WI38 (cell line): ENCODE data around the gene RPS26.

ENCODE experiments used
- H3K4me3 ChIP-seq: 2 replicates; pipeline ENCODE4 v1.5.1; 2011; ENCODE audit warnings: low read depth, mild to moderate bottlenecking, control low read depth, low read length
- TF ChIP-seq, protein P1 (sequence below): IDR thresholded peaks from 2 replicates; pipeline ENCODE4 v1.5.1; 2012; ENCODE audit warnings: low read depth, mild to moderate bottlenecking, control low read depth, low read length

RPS26 gene

DNA sequence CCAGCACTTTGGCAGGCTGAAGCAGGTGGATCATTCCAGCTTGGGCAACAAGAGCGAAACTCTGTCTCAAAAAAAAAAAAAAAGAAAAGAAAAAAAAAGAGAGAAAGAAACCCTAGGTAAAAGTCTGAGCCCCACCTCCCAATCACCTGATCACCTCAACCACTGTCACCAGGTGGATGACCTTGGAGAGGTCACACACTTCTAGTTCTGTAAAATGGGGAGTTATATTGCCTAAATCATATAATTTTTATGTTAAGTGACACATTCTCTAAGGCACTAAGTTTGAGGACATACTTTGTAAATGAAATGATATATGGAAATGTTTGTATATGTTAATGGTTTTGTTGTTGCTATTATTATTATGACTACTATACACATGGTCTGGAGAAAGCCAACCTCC is 36.7 kb downstream of the RPS26 start:
- TF ChIP-seq, protein P1, sequence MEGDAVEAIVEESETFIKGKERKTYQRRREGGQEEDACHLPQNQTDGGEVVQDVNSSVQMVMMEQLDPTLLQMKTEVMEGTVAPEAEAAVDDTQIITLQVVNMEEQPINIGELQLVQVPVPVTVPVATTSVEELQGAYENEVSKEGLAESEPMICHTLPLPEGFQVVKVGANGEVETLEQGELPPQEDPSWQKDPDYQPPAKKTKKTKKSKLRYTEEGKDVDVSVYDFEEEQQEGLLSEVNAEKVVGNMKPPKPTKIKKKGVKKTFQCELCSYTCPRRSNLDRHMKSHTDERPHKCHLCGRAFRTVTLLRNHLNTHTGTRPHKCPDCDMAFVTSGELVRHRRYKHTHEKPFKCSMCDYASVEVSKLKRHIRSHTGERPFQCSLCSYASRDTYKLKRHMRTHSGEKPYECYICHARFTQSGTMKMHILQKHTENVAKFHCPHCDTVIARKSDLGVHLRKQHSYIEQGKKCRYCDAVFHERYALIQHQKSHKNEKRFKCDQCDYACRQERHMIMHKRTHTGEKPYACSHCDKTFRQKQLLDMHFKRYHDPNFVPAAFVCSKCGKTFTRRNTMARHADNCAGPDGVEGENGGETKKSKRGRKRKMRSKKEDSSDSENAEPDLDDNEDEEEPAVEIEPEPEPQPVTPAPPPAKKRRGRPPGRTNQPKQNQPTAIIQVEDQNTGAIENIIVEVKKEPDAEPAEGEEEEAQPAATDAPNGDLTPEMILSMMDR, result no peak
- H3K4me3 ChIP-seq, result no peak overlapping the region

DNA sequence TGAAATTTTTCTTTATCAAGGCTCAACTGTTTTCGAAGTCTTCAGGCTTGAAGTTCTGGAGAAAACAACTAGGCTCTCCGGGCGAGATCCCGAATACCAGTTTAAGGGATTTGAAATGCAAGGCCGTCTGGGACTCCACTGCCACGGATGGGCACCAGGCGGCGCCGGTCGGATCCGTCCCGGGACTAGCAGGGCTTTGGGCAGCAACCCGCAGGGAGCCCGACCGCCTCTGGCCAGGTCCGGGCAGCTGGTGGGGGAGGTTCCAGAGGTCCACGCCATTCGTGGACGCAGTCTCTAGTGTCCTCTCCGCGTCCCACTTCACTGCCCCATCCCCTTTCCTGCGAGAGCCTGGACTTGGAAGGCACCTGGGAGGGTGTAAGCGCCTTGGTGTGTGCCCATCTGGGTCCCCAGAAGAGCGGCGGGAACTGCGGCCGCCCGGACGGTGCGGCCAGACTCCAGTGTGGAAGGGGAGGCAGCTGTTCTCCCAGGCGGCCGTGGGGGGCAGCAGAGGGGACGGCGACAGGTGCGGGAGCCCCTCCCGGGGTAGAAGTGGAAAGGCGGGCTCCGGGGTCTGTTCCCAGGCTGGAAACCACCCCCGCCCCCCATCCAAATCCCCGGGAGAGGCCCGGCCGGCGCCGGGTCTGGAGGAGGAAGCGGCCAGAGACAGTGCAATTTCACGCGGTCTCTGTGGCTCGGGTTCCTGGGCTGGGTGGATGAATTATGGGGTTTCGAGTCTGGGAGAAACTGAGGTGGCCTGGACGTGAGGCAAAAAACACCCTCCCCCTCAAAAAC is 37.4 kb downstream of the RPS26 start:
- TF ChIP-seq, protein P1, result peak; percentile 86
- H3K4me3 ChIP-seq, result peak overlapping the region; percentile 70

DNA sequence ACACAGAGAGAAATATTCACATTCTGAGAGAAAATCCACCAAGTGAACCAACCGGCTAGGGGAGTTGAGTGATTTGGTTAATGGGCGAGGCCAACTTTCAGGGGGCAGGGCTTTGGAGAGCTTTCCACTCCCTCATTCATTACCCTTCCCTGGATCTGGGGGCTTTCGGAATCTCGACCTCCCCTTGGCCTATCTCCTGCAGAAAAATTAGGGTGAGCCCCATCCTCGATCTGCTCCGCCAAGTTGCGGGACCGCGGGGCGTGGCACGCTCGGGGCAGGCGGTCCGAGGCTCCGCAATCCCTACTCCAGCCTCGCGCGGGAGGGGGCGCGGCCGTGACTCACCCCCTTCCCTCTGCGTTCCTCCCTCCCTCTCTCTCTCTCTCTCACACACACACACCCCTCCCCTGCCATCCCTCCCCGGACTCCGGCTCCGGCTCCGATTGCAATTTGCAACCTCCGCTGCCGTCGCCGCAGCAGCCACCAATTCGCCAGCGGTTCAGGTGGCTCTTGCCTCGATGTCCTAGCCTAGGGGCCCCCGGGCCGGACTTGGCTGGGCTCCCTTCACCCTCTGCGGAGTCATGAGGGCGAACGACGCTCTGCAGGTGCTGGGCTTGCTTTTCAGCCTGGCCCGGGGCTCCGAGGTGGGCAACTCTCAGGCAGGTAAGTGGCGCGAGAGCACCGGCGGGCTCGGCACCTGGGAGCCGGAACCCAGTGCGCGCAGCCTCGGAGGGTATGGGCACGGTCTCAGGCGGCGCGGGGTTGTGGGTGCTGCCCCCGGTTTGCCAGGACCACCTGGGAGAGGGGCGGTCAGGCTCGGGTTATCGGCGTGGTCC is 38.2 kb downstream of the RPS26 start, which contains the start of gene ERBB3:
TSS of gene ERBB3 (plus strand) at position 443 of the 833 bp plus-strand sequence. CDS start at position 579, 136 bp downstream.
- TF ChIP-seq, protein P1, result no peak
- H3K4me3 ChIP-seq, result peak within 1 kb of the TSS; percentile 70

DNA sequence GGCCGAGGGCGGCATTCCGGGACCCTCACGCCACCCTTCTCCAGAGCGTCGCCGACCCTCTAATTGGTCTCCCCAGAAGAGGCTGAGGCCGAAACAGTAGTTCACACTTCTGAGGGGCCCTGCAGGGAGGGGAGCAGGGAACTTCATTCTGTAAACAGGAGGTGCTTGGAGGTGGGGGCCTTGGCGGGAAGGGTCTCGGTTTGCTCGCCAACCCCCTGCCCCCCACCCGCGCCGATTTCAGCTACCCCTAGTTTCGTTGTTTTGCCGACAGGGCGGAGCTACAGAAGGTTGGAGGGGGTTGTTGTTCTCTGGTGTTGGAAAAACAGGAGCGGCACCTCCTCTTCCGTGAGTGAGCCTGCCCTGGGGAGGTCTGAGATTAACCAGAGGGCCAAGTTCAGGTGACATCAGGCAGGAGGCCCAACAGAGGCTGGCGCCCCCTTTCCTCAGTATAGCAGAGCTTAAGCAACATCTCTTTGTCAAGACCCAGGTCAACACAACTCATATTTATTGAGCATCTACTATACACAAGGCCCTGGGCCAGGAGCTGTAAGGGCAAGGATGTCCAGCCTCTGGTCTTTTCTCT is 38.9 kb downstream of the RPS26 start:
- peak overlapping the region; percentile 70 for H3K4me3 ChIP-seq
- TF ChIP-seq, protein P1, result no peak

DNA sequence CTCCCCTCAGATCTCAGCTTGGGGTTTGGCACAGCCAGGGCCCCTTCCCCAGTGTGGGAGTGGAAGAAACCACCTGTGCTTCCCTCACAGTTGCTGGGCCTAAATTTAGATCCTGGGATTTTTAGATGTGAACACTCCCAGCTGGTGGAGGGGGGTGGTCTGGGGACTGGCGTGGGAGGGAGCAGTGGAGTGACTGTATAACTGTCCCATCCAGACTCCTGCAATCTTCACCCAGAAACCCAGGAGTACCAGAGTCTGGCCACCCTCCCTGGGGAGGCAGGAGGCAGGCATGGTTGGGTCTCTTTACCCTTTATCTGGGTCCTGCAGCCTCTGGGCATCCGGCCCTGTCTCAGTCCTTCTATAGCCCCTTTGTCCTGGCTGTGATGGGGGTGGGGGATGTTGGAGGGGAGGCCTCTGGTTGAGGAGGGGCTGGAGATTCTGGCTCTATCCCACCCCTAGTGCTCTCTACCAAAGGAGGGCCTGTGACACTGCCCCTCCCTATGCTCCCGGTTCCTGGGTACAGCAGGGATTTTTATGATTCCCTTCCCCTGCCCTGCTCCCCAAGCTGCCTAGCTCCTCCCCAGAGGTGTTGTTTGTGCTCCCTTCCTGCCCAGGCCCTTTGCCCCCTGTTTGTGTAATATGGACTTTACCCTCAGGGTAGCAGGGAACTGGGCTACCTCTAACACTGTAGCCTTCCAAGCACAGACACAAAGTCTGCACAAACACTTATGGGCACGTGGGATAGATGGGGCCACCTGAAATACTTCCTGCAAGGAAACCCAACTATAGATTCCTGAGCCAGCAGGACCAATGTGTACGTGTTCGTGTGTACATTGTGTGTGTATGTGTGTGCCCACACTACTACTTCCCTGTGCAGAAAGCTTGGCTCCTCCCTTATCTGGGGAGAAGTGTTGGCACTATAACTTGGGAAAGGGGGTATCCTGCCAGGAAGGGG is 40.0 kb downstream of the RPS26 start:
- H3K4me3 ChIP-seq, result no peak overlapping the region
- TF ChIP-seq, protein P1, result no peak

DNA sequence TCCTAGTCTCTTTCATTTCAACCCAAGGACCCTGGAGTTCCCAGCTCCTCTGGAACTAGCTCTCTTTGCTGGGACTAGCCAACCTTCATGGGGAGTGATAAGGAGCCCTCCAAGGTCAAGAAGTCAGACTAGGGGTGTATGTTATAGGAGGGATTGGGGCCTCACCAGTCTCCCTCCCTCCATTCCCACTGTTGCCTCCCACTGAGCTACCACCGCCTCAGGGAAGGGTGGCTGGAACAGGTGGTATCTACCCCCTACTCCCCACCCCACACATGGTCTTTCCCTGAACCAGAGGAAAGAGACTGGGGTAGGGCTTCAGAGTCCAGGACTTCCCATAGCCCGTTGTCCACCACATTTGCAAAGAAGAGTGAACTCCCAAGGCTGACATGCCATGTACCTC is 40.7 kb downstream of the RPS26 start:
- TF ChIP-seq, protein P1, result no peak
- H3K4me3 ChIP-seq, result no peak overlapping the region
